Measurements from ENCODE around the gene SARS2.

DNA sequence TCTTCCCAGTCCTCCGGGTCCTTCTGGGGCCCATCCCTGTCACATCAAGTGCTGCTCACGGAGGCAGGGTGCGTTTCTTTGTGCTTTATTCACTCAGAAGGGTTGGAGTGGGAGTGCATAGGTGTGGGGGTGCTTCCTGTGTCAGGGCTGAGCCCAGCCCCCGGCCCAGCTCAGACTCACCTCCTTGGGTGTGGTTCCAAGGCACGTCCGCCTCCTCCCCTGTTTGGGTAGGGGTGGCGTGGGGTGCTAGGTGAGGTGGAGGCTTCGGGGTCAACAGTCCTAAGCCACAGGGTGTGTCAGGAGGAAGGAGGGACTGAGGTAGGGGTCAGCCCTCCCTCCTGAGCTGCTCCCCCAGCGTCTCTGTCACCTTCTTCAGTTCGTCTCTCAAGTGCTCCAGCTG is 21.7 kb downstream of the SARS2 start:
- TF ChIP-seq CTCF (IDR thresholded peaks at IDR 0.05), result no peak
- TF ChIP-seq EP300 (IDR thresholded peaks at IDR 0.05), result no peak

Data from ovary (tissue), 3 donors.